Mucosa of rectum (tissue), 2 donors: ENCODE data around the gene FGF3.

Experiments
- H3K27ac ChIP-seq, 2 donors: one replicate each; pipeline ENCODE4 v1.7.0; 2013; ENCODE audit warnings: inconsistent platforms in 2 of 2, low read depth in 2 of 2, low read length in 2 of 2
- H3K27me3 ChIP-seq, 2 donors: one replicate each; pipeline ENCODE4 v1.7.0; 2013; ENCODE audit warnings: low read length in 2 of 2; ENCODE audit not compliant: control insufficient read depth in 2 of 2, insufficient read depth in 2 of 2
- H3K36me3 ChIP-seq, 2 donors: one replicate each; pipeline ENCODE4 v1.7.0; 2013; ENCODE audit warnings: low read length in 2 of 2; ENCODE audit not compliant: control insufficient read depth in 2 of 2, insufficient read depth in 2 of 2
- H3K4me1 ChIP-seq, 2 donors: one replicate each; pipeline ENCODE4 v1.7.0; 2013; ENCODE audit warnings: low read length in 2 of 2, mild to moderate bottlenecking in 1 of 2; ENCODE audit not compliant: control insufficient read depth in 2 of 2, insufficient read depth in 2 of 2
- H3K4me3 ChIP-seq, 2 donors: one replicate each; pipeline ENCODE4 v1.7.0; 2013; ENCODE audit warnings: low read length in 2 of 2
- H3K9ac ChIP-seq, 2 donors: one replicate each; pipeline ENCODE4 v1.7.0; 2013; ENCODE audit warnings: low read length in 2 of 2, low read depth in 1 of 2, mild to moderate bottlenecking in 1 of 2
- H3K9me3 ChIP-seq, 2 donors: one replicate each; pipeline ENCODE4 v1.7.0; 2013; ENCODE audit warnings: low read length in 2 of 2; ENCODE audit not compliant: control insufficient read depth in 2 of 2
- donor health status: healthy.
- donor health status: Normal muscosa, but diverticular disease.

The FGF3 gene

GRCh38 chr11:69797156-69797555 lies 22.1 kb downstream of the FGF3 start:
- no peaks in the 10 kb centered on the region for H3K36me3 ChIP-seq
- H3K27ac ChIP-seq: no peak overlapping the region
- H3K9ac ChIP-seq: no peak overlapping the region
- H3K4me3 ChIP-seq: no peak overlapping the region
- peaks cover 3% of the 10 kb centered on the region in 2 donors for H3K27me3 ChIP-seq
- H3K4me1 ChIP-seq: no peaks in the 10 kb centered on the region
- no peaks in the 10 kb centered on the region for H3K9me3 ChIP-seq

- Histone ChIP-seq H3K36me3 (no peaks in the 10 kb centered on the region), H3K4me3 (no peak overlapping the region), H3K4me1 (no peaks in the 10 kb centered on the region), H3K27me3 (peaks cover 3% of the 10 kb centered on the region in 2 donors), H3K9me3 (no peaks in the 10 kb centered on the region), H3K27ac (no peak overlapping the region), H3K9ac (no peak overlapping the region)
Measured at GRCh38 chr11:69796063-69796462, 23.2 kb downstream of the FGF3 start.

- Histone ChIP-seq H3K27ac (no peak overlapping the region), H3K27me3 (peaks cover 0 to 3% of the 10 kb centered on the region in 2 donors), H3K4me3 (no peak overlapping the region), H3K9me3 (no peaks in the 10 kb centered on the region), H3K36me3 (no peaks in the 10 kb centered on the region), H3K4me1 (no peaks in the 10 kb centered on the region), H3K9ac (no peak overlapping the region)
Measured at GRCh38 chr11:69791276-69792180, 27.7 kb downstream of the FGF3 start.

GRCh38 chr11:69788956-69789355 lies 30.3 kb downstream of the FGF3 start:
- no peak overlapping the region for H3K27ac ChIP-seq
- H3K9me3 ChIP-seq: no peaks in the 10 kb centered on the region
- no peaks in the 10 kb centered on the region for H3K4me1 ChIP-seq
- H3K9ac ChIP-seq: no peak overlapping the region
- peaks cover 0 to 3% of the 10 kb centered on the region in 2 donors for H3K27me3 ChIP-seq
- H3K36me3 ChIP-seq: no peaks in the 10 kb centered on the region
- H3K4me3 ChIP-seq: no peak overlapping the region

GRCh38 chr11:69787906-69788305 lies 31.3 kb downstream of the FGF3 start:
- Histone ChIP-seq H3K9ac (no peak overlapping the region), H3K27ac (no peak overlapping the region), H3K27me3 (peaks cover 0 to 3% of the 10 kb centered on the region in 2 donors), H3K4me1 (no peaks in the 10 kb centered on the region), H3K36me3 (no peaks in the 10 kb centered on the region), H3K4me3 (no peak overlapping the region), H3K9me3 (no peaks in the 10 kb centered on the region)

- H3K36me3 ChIP-seq: no peaks in the 10 kb centered on the region
- H3K4me1 ChIP-seq: no peaks in the 10 kb centered on the region
- H3K27ac ChIP-seq: no peak overlapping the region
- peaks cover 0 to 3% of the 10 kb centered on the region in 2 donors for H3K27me3 ChIP-seq
- no peak overlapping the region for H3K9ac ChIP-seq
- no peaks in the 10 kb centered on the region for H3K9me3 ChIP-seq
- H3K4me3 ChIP-seq: no peak overlapping the region
Measured at GRCh38 chr11:69787457-69787856, 31.8 kb downstream of the FGF3 start.

- H3K4me3 ChIP-seq: no peak overlapping the region
- H3K36me3 ChIP-seq: no peaks in the 10 kb centered on the region
- peaks cover 0 to 6% of the 10 kb centered on the region in 2 donors for H3K27me3 ChIP-seq
- H3K9ac ChIP-seq: no peak overlapping the region
- H3K4me1 ChIP-seq: no peaks in the 10 kb centered on the region
- H3K27ac ChIP-seq: no peak overlapping the region
- H3K9me3 ChIP-seq: no peaks in the 10 kb centered on the region
Measured at GRCh38 chr11:69781241-69781640, 38.0 kb downstream of the FGF3 start.

- H3K9me3 ChIP-seq: no peaks in the 10 kb centered on the region
- H3K9ac ChIP-seq: no peak overlapping the region
- peaks cover 9 to 18% of the 10 kb centered on the region in 2 donors for H3K27me3 ChIP-seq
- no peak overlapping the region for H3K4me3 ChIP-seq
- H3K36me3 ChIP-seq: no peaks in the 10 kb centered on the region
- H3K4me1 ChIP-seq: no peaks in the 10 kb centered on the region
- H3K27ac ChIP-seq: no peak overlapping the region
Measured at GRCh38 chr11:69778373-69778772, 40.8 kb downstream of the FGF3 start.

- no peaks in the 10 kb centered on the region for H3K4me1 ChIP-seq
- H3K36me3 ChIP-seq: no peaks in the 10 kb centered on the region
- H3K4me3 ChIP-seq: no peak within 1 kb of the TSS
- H3K27ac ChIP-seq: no peak within 1 kb of the TSS
- H3K9me3 ChIP-seq: no peaks in the 10 kb centered on the region
- H3K27me3 ChIP-seq: peaks cover 12 to 19% of the 10 kb centered on the region in 2 donors
- H3K9ac ChIP-seq: no peak within 1 kb of the TSS
Measured at GRCh38 chr11:69775163-69775755, 44.0 kb downstream of the FGF3 start, which contains the start of gene FGF4. Gene FGF4 (minus strand): TSS chr11:69775341. CDS start chr11:69775084, 257 bp downstream.

- H3K27me3 ChIP-seq: peaks cover 12 to 22% of the 10 kb centered on the region in 2 donors
- no peak overlapping the region for H3K4me3 ChIP-seq
- no peaks in the 10 kb centered on the region for H3K4me1 ChIP-seq
- no peaks in the 10 kb centered on the region for H3K9me3 ChIP-seq
- H3K9ac ChIP-seq: no peak overlapping the region
- no peaks in the 10 kb centered on the region for H3K36me3 ChIP-seq
- no peak overlapping the region for H3K27ac ChIP-seq
Measured at GRCh38 chr11:69774354-69775162, 44.7 kb downstream of the FGF3 start.
